Activated CD4-positive, alpha-beta T cell treated with anti-CD3 and anti-CD28 coated beads, Interleukin-2, amount 50 U/mL, for 4 hours (primary cell): ENCODE data around the gene MAP3K6.

Experiments
- DNase-seq, 2 experiments: peaks; one replicate each; pipeline ENCODE4 v3.0.0-alpha.2; 2020

The MAP3K6 gene

GRCh38 chr1:27356277-27356618 is 10.5 kb downstream of the MAP3K6 start:
- DNase-seq, result no peak

- DNase-seq, result no peak
Measured at GRCh38 chr1:27355683-27356082, 11.1 kb downstream of the MAP3K6 start.

- no peak for DNase-seq
Measured at GRCh38 chr1:27353629-27354028, 13.1 kb downstream of the MAP3K6 start.

- DNase-seq, result no peak
Measured at GRCh38 chr1:27353166-27353565, 13.6 kb downstream of the MAP3K6 start.

- no peak for DNase-seq
Measured at GRCh38 chr1:27351541-27352107, 15.1 kb downstream of the MAP3K6 start.

- no peak for DNase-seq
Measured at GRCh38 chr1:27350663-27351540, 15.9 kb downstream of the MAP3K6 start.

- no peak for DNase-seq
Measured at GRCh38 chr1:27349784-27350662, 16.7 kb downstream of the MAP3K6 start.

GRCh38 chr1:27348861-27349783 is 17.6 kb downstream of the MAP3K6 start:
- no peak for DNase-seq

- DNase-seq, result no peak
Measured at GRCh38 chr1:27346991-27347624, 19.7 kb downstream of the MAP3K6 start.

- no peak for DNase-seq
Measured at GRCh38 chr1:27346357-27346756, 20.4 kb downstream of the MAP3K6 start.

- no peak for DNase-seq
Measured at GRCh38 chr1:27345272-27345671, 21.5 kb downstream of the MAP3K6 start.

- no peak for DNase-seq
Measured at GRCh38 chr1:27343639-27344025, 23.1 kb downstream of the MAP3K6 start.

GRCh38 chr1:27342778-27343638 is 23.8 kb downstream of the MAP3K6 start:
- DNase-seq, result peak; percentile 75 to 81

GRCh38 chr1:27342391-27342777 is 24.4 kb downstream of the MAP3K6 start:
- peak in 1 of 2 experiments; percentile 36 for DNase-seq

- DNase-seq, result peak; percentile 49 to 53
Measured at GRCh38 chr1:27341525-27342252, 25.1 kb downstream of the MAP3K6 start, which contains the start of gene SYTL1. TSS of gene SYTL1 (plus strand) at chr1:27342022. CDS start at chr1:27345335, 3,313 bp downstream.

- no peak for DNase-seq
Measured at GRCh38 chr1:27339213-27339612, 27.5 kb downstream of the MAP3K6 start.

- no peak for DNase-seq
Measured at GRCh38 chr1:27338751-27339150, 28.0 kb downstream of the MAP3K6 start.

- DNase-seq, result no peak
Measured at GRCh38 chr1:27336756-27337155, 30.0 kb downstream of the MAP3K6 start.

GRCh38 chr1:27335506-27336422 is 31.0 kb downstream of the MAP3K6 start:
- no peak for DNase-seq
